DND-41 (cell line): ENCODE measurements around the gene CNNM2.

ENCODE experiments used
- EZH2 ChIP-seq: IDR thresholded peaks from 3 replicates; pipeline ENCODE4 v1.6.1; 2012; ENCODE audit warnings: borderline replicate concordance, low read depth, mild to moderate bottlenecking, moderate library complexity, low read length, inconsistent platforms; ENCODE audit not compliant: severe bottlenecking
- TF ChIP-seq, protein P1 (sequence below): IDR thresholded peaks from 2 replicates; pipeline ENCODE4 v1.5.1; 2012; ENCODE audit warnings: borderline replicate concordance, low read length, moderate library complexity, mild to moderate bottlenecking; ENCODE audit not compliant: poor library complexity, severe bottlenecking; ENCODE audit errors: extremely low read depth

GRCh38 chr10:103058034-103058433 lies 139.9 kb downstream of the CNNM2 start:
- TF ChIP-seq, protein P1, sequence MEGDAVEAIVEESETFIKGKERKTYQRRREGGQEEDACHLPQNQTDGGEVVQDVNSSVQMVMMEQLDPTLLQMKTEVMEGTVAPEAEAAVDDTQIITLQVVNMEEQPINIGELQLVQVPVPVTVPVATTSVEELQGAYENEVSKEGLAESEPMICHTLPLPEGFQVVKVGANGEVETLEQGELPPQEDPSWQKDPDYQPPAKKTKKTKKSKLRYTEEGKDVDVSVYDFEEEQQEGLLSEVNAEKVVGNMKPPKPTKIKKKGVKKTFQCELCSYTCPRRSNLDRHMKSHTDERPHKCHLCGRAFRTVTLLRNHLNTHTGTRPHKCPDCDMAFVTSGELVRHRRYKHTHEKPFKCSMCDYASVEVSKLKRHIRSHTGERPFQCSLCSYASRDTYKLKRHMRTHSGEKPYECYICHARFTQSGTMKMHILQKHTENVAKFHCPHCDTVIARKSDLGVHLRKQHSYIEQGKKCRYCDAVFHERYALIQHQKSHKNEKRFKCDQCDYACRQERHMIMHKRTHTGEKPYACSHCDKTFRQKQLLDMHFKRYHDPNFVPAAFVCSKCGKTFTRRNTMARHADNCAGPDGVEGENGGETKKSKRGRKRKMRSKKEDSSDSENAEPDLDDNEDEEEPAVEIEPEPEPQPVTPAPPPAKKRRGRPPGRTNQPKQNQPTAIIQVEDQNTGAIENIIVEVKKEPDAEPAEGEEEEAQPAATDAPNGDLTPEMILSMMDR, result no peak
- no peak for TF ChIP-seq EZH2
